PC-9 (cell line): ENCODE data around the gene PNPLA7.

Source experiments
- CTCF ChIP-seq: fragments of 200-600 bp; sonication (generic); conservative IDR thresholded peaks from 2 replicates; pipeline ENCODE4 v1.6.1; 2017; ENCODE audit warnings: mixed run types, antibody characterized with exemption, mild to moderate bottlenecking, moderate library complexity
- EZH2 ChIP-seq: fragments of 200-600 bp; sonication (generic); IDR thresholded peaks from 2 replicates; pipeline ENCODE4 v1.8.0; 2017; ENCODE audit warnings: antibody characterized with exemption, low read depth

GRCh38 chr9:137446851-137447471 lies 103.2 kb downstream of the PNPLA7 start:
- no peak for TF ChIP-seq CTCF
- no peak for TF ChIP-seq EZH2
